H54 (cell line): Measurements from ENCODE around the gene METTL2A.
"Not testable (repeated sequence)": the region's sequence is repeated elsewhere in the genome, so short reads cannot be mapped to it uniquely, and the experiment has no call there.

Source experiments
- DNase-seq: peaks from one replicate; pipeline ENCODE4 v3.0.0; 2011; ENCODE audit warnings: low spot score, mixed read lengths; ENCODE audit not compliant: insufficient read length
- FAIRE-seq: peaks from 3 replicates; lab custom pipeline; 2011; peaks lifted over from hg19 to GRCh38; lab: Jason Lieb, UNC
- POLR2A ChIP-seq: IDR thresholded peaks from 2 replicates; pipeline ENCODE4 v1.6.1; 2011; ENCODE audit warnings: low read depth, mild to moderate bottlenecking, low read length

The METTL2A gene

GRCh38 chr17:62456016-62456415 lies 32.3 kb downstream of the METTL2A start:
- no peak for DNase-seq
- no peak for FAIRE-seq
- TF ChIP-seq POLR2A = no peak

- FAIRE-seq, DNase-seq: not testable (repeated sequence)
These were observed 34.8 kb downstream of the METTL2A start for GRCh38 chr17:62458483-62458882.

GRCh38 chr17:62464422-62464821 lies 40.7 kb downstream of the METTL2A start:
- DNase-seq, FAIRE-seq: not testable (repeated sequence)

GRCh38 chr17:62465271-62465670 lies 41.6 kb downstream of the METTL2A start:
- DNase-seq, FAIRE-seq: not testable (repeated sequence)

- not testable (repeated sequence) for FAIRE-seq
- peak; percentile 44 for DNase-seq
These were observed 47.1 kb downstream of the METTL2A start for GRCh38 chr17:62470666-62471379.

GRCh38 chr17:62471380-62471880 lies 47.7 kb downstream of the METTL2A start:
- not testable (repeated sequence) for DNase-seq, FAIRE-seq

- not testable (repeated sequence) for DNase-seq, FAIRE-seq
These were observed 49.6 kb downstream of the METTL2A start for GRCh38 chr17:62473030-62473982.

- not testable (repeated sequence) for DNase-seq, FAIRE-seq
These were observed 53.4 kb downstream of the METTL2A start for GRCh38 chr17:62477111-62477510.

- peak; percentile 24 for DNase-seq
- not testable (repeated sequence) for FAIRE-seq
These were observed 54.2 kb downstream of the METTL2A start for GRCh38 chr17:62477718-62478408.

GRCh38 chr17:62478424-62478879 lies 54.8 kb downstream of the METTL2A start, which contains the start of gene TLK2:
Gene TLK2 (plus strand): TSS chr17:62478825. CDS start chr17:62481126, 2,301 bp downstream.
- FAIRE-seq = no peak
- peak; percentile 85 for TF ChIP-seq POLR2A
- peak; percentile 91 for DNase-seq

- DNase-seq, FAIRE-seq: not testable (repeated sequence)
These were observed 55.4 kb downstream of the METTL2A start for GRCh38 chr17:62478880-62479638.

GRCh38 chr17:62479639-62480258 lies 56.1 kb downstream of the METTL2A start:
- DNase-seq, FAIRE-seq: not testable (repeated sequence)

- FAIRE-seq = peak; percentile 23
- DNase-seq = not testable (repeated sequence)
These were observed 58.9 kb downstream of the METTL2A start for GRCh38 chr17:62482553-62482952.

- FAIRE-seq, DNase-seq: not testable (repeated sequence)
These were observed 67.3 kb downstream of the METTL2A start for GRCh38 chr17:62490990-62491389.

GRCh38 chr17:62493049-62493655 lies 69.5 kb downstream of the METTL2A start:
- not testable (repeated sequence) for DNase-seq
- FAIRE-seq = peak; percentile 68

GRCh38 chr17:62494073-62494472 lies 70.4 kb downstream of the METTL2A start:
- DNase-seq, FAIRE-seq: not testable (repeated sequence)

- FAIRE-seq = not testable (repeated sequence)
These were observed 72.6 kb downstream of the METTL2A start for GRCh38 chr17:62496344-62496743.

More at GRCh38 chr17:62496344-62496743, 72.6 kb downstream of the METTL2A start:
- DNase-seq = not testable (repeated sequence)
